ENCODE data around the gene IGDCC3.
"Not testable (repeated sequence)": the region's sequence is repeated elsewhere in the genome, so short reads cannot be mapped to it uniquely, and the experiment has no call there.

The IGDCC3 gene

DNA sequence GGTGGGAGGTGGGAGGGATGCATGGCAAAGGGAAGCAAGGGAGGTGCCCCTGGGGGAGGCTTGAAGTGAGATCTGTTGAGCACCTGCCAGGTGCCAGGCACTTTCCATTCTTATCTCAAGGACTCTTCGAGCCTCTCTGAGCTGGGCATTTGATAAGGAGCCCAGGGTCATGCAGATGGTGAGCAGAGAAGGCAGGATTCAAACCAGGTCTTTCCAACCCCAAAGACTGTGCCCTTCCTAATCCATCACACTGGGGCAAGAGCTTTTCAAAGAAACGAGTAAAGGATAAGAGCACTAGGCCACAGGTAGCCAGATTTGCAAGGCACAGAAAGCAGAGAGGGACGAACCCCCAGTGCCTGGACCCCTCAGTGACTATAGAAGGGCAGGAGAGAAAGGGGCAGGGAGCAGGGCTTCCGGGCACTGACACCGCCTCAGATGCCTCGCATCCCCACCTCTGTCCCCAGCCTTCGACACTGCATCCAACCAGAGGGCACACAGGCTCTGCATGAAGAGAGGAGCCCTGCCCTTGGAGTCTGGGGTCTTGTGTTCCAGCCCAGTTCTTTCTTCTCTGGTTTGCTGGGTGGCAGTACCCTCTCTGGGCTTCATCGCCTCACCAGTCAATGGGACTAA is 23.9 kb upstream of the IGDCC3 start:
- no peaks in the 10 kb centered on the region for H3K4me1 ChIP-seq (ENCODE audit: control insufficient read depth, insufficient read depth, low read length)
- no peaks in the 10 kb centered on the region for H3K36me3 ChIP-seq (ENCODE audit: control insufficient read depth, insufficient read depth, low read length)
- no peak overlapping the region for H3K4me3 ChIP-seq (ENCODE audit: low read length)
- H3K9me3 ChIP-seq (ENCODE audit: control insufficient read depth, low read length): no peaks in the 10 kb centered on the region
- no peak overlapping the region for H3K9ac ChIP-seq (ENCODE audit: low read length)
- H3K27me3 ChIP-seq (ENCODE audit: control insufficient read depth, insufficient read depth, low read length): peaks cover 13% of the 10 kb centered on the region

DNA sequence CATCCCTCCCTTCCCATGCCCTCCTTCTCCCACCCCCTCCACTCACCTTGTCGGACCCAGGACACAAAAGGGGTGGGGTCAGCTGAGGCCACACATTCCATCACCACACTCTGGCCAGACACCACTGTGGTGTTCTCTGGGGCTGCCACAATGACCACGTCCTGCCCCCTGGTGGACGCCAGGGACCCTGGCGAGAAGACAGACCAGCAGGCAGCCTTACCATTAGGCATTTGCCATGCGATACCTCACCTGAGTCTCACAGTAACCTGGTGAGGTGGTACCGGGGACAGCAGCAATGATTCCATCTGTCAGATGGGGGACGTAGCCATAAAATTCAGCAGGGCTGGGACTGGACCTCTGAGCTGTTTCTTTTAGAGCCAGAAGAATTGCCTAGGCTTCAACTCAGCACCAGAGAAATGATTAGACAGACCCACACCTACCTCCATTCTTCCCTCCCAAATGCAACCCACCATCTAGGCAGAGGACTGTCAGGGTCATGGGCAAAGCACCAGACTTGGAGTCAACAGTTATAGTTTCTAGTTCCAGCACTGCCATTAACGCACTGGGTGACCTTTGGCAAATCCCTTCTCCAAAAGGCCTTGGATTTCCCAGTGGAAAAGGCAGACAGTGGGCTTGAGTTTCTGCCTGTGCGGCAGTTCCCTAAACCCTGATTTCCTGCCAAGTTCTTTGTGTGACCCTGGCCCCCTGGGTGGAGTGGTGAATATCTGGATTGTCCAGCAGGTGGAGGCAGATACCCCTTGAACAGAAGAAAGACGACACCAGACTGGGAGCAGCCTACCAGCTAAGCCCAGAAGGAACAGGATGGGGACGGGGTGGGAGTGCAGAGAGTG is 23.2 kb upstream of the IGDCC3 start:
- no peaks in the 10 kb centered on the region for H3K4me1 ChIP-seq (ENCODE audit: control insufficient read depth, insufficient read depth, low read length)
- no peak overlapping the region for H3K9ac ChIP-seq (ENCODE audit: low read length)
- peaks cover 19% of the 10 kb centered on the region for H3K27me3 ChIP-seq (ENCODE audit: control insufficient read depth, insufficient read depth, low read length)
- no peaks in the 10 kb centered on the region for H3K9me3 ChIP-seq (ENCODE audit: control insufficient read depth, low read length)
- no peak overlapping the region for H3K4me3 ChIP-seq (ENCODE audit: low read length)
- no peaks in the 10 kb centered on the region for H3K36me3 ChIP-seq (ENCODE audit: control insufficient read depth, insufficient read depth, low read length)

DNA sequence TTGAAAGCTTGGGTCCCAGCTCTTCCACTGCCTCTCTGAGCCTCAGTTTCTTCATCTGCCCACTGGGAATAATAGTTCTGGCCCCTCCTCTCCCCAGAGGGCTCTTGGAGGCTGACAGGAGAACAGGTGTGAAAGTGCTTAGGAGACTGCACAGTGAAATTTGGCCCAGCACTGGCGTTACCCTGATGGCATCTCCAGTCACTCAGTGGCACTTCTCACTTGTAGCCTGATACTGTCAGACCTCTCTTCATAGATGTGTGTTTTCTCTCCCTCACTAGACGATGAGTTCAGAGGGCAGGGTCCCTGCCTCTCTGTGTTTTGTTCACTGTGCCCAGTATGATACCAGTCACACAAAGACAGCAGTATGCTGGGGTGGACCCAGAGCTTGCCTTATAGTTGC is 22.2 kb upstream of the IGDCC3 start:
- Histone ChIP-seq H3K9ac (ENCODE audit: low read length) (no peak overlapping the region), H3K4me3 (ENCODE audit: low read length) (no peak overlapping the region), H3K36me3 (ENCODE audit: control insufficient read depth, insufficient read depth, low read length) (no peaks in the 10 kb centered on the region), H3K9me3 (ENCODE audit: control insufficient read depth, low read length) (no peaks in the 10 kb centered on the region), H3K27me3 (ENCODE audit: control insufficient read depth, insufficient read depth, low read length) (peaks cover 26% of the 10 kb centered on the region), H3K4me1 (ENCODE audit: control insufficient read depth, insufficient read depth, low read length) (no peaks in the 10 kb centered on the region)

DNA sequence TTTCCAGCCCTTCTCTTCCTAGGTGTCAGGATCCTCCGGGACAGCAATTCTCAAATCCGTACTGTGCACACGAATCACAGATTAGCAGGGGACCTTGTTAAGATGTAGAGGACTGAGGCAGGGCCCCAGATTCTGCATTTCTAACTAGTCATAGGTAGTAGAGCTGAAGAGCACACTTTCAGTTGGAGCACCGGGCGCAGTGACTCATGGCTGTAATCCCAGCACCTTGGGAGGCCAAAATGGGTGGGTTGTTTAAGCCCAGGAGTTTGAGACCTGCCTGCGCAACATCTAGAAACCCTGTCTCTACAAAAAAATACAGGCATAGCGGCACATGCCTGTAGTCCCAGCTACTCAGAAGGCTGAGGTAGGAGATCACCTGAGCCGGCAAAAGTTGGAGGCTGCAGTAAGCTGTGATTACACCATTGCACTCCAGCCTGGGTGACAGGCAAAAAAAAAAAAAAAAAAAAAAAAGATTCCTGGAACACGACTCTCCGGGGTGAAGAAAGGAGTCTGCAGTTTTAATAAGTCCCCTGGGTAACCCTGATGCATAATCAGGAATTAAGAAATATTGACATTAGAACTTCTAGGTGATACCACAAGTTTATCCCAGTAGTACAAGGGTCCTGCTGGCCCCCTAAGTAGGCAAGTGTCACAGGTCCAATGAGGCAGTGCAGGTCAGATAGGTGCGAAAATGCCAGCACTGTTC is 21.4 kb upstream of the IGDCC3 start:
- Histone ChIP-seq H3K9me3 (ENCODE audit: control insufficient read depth, low read length) (no peaks in the 10 kb centered on the region), H3K9ac (ENCODE audit: low read length) (no peak overlapping the region), H3K36me3 (ENCODE audit: control insufficient read depth, insufficient read depth, low read length) (no peaks in the 10 kb centered on the region), H3K27me3 (ENCODE audit: control insufficient read depth, insufficient read depth, low read length) (peaks cover 35% of the 10 kb centered on the region), H3K4me3 (ENCODE audit: low read length) (no peak overlapping the region), H3K4me1 (ENCODE audit: control insufficient read depth, insufficient read depth, low read length) (no peaks in the 10 kb centered on the region)

DNA sequence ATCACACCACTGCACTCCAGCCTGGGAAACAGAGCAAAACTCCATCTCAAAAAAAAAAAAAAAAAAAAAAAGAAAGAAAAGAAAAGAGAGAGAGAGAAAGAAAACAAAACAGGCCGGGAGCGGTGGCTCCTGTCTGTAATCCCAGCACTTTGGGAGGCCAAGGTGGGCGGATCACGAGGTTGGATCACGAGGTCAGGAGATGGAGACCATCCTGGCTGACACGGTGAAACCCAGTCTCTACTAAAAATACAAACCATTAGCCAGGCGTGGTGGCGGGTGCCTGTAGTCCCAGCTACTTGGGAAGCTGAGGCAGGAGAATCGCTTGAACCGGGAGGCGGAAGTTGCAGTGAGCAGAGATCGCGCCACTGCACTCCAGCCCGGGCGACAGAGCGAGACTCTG is 20.7 kb upstream of the IGDCC3 start:
- H3K27me3 ChIP-seq (ENCODE audit: control insufficient read depth, insufficient read depth, low read length): peaks cover 37% of the 10 kb centered on the region
- not testable (repeated sequence) for H3K9ac ChIP-seq (ENCODE audit: low read length); H3K4me3 ChIP-seq (ENCODE audit: low read length); H3K9me3 ChIP-seq (ENCODE audit: control insufficient read depth, low read length); H3K36me3 ChIP-seq (ENCODE audit: control insufficient read depth, insufficient read depth, low read length); H3K4me1 ChIP-seq (ENCODE audit: control insufficient read depth, insufficient read depth, low read length)

DNA sequence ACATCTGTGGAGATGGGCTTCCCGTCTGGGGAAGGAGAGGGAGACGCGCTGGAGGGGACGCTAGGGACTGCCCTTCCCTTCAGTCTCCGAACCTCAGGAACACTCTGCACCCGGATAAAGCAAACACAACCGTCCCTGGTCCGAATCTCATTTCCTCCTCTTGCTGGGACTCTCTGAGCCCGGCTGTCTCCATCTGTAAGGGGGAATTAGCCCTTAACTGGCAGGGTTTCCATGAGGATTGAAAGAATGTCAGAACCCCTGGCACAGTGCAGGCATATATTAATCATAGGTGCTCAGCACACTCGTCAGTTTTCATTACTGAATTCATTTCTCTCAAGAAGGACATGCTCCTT is 19.1 kb upstream of the IGDCC3 start:
- Histone ChIP-seq H3K9me3 (ENCODE audit: control insufficient read depth, low read length) (no peaks in the 10 kb centered on the region), H3K36me3 (ENCODE audit: control insufficient read depth, insufficient read depth, low read length) (no peaks in the 10 kb centered on the region), H3K4me1 (ENCODE audit: control insufficient read depth, insufficient read depth, low read length) (no peaks in the 10 kb centered on the region), H3K4me3 (ENCODE audit: low read length) (no peak overlapping the region), H3K27me3 (ENCODE audit: control insufficient read depth, insufficient read depth, low read length) (peaks cover 48% of the 10 kb centered on the region), H3K9ac (ENCODE audit: low read length) (no peak overlapping the region)

DNA sequence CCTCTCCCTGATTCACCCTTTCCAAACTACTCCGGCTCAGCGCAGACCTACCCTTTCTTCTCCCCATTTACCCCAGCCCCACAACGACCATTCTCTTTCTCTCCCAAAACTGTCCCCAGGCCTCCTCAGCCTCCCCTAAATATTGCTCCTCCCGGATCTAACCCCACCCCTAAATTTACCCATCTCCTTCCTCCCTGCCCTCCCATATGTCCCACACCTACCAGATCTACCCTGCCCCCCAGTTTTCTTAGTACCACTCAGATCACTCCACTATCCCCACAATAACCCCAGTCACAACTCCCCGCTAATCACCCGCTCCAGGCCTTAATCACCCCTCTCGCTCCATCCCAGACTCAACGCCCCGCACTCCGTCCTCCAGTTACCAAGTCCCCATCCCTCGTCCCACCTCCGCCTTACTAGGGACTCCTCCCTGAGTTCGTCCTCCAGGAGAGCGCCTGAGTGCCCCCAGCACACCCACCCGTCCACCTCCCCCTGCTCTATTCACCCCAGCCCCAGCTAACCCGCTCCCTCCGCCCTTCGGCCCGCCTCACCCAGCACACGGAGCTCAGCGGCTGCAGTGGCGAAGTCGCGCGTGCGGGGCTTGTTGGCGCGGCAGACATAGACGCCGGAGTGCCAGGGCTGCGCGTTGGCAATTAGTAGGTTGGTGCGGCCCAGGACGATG is 18.6 kb upstream of the IGDCC3 start:
- Histone ChIP-seq H3K9me3 (ENCODE audit: control insufficient read depth, low read length) (no peaks in the 10 kb centered on the region), H3K4me1 (ENCODE audit: control insufficient read depth, insufficient read depth, low read length) (no peaks in the 10 kb centered on the region), H3K9ac (ENCODE audit: low read length) (no peak overlapping the region), H3K4me3 (ENCODE audit: low read length) (no peak overlapping the region), H3K36me3 (ENCODE audit: control insufficient read depth, insufficient read depth, low read length) (no peaks in the 10 kb centered on the region), H3K27me3 (ENCODE audit: control insufficient read depth, insufficient read depth, low read length) (peaks cover 53% of the 10 kb centered on the region)

DNA sequence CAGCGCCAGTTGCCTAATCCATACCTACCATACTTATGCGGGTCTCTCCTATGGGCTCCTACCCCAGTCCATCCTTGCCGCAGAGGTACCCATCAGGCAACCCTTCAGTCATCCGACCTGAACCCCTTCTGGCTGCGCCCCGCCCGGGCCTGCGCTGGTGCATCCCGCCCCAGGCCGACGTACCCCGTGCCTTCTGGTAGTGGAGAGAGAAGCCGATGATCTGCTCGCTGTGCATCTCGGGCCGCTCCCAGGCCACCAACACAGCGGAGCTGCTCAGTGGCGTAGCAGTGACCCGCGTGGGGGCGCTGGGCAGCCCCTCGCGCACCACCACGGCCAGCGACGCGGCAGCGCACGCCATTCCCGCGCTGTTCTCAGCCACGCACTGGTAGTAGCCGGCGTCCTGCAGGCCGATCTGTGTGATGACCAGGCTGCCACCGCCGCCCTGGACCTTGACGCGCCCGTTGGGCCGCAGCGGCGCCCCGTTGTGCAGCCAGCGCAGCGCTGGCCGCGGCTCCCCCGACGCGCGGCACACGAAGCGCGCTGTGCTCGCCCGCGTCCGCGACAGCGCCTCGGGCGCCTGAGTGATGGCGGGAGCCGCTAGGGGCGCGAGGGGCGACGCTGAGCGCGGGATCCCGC is 17.9 kb upstream of the IGDCC3 start:
- no peak overlapping the region for H3K9ac ChIP-seq (ENCODE audit: low read length)
- H3K36me3 ChIP-seq (ENCODE audit: control insufficient read depth, insufficient read depth, low read length): no peaks in the 10 kb centered on the region
- no peaks in the 10 kb centered on the region for H3K9me3 ChIP-seq (ENCODE audit: control insufficient read depth, low read length)
- no peaks in the 10 kb centered on the region for H3K4me1 ChIP-seq (ENCODE audit: control insufficient read depth, insufficient read depth, low read length)
- no peak overlapping the region for H3K4me3 ChIP-seq (ENCODE audit: low read length)
- peaks cover 60% of the 10 kb centered on the region for H3K27me3 ChIP-seq (ENCODE audit: control insufficient read depth, insufficient read depth, low read length)

DNA sequence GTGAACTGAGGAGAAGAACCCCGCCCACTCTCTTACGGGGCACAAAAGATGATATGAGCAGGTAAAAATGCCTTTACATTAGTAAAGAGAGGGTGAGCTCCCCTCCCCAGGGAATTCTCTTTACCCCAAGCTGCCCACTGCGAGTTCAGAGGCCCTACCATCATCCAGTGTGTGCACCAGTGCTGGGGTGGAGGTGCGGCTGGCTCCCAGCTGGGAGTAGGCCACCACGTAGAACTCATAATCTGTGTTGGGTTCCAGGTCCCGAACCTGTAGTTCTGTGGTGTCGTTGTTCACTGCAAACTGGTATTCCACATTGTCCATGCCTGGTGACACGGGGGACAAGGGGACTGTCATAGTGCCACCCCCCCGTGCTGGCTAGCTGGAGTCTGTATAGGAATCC is 17.1 kb upstream of the IGDCC3 start:
- Histone ChIP-seq H3K4me1 (ENCODE audit: control insufficient read depth, insufficient read depth, low read length) (no peaks in the 10 kb centered on the region), H3K27me3 (ENCODE audit: control insufficient read depth, insufficient read depth, low read length) (peaks cover 56% of the 10 kb centered on the region), H3K9ac (ENCODE audit: low read length) (no peak overlapping the region), H3K4me3 (ENCODE audit: low read length) (no peak overlapping the region), H3K9me3 (ENCODE audit: control insufficient read depth, low read length) (no peaks in the 10 kb centered on the region), H3K36me3 (ENCODE audit: control insufficient read depth, insufficient read depth, low read length) (no peaks in the 10 kb centered on the region)

DNA sequence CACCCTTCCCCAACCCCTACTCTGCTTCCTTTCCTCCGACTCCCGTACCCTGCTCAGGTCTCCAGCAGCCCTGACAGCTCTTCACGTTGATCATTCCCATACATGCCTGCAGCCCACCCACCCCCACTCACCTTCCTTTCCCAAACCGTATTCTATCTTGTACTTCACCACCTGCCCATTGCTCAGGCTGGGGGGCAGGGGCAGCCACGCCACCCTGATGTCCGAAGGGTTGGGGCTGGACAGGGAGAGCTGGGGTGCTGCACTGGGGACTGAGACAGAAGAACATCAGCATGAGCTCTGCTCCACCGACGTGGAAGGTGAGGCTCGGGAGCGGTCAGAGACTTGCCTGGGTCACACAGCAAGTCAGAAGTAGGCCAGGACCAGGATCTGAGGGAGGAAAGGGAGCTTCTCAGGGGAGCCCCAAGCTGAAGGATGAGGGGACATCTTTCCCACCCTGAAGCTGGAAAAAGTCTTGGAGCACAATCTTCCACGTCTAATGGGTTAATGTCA is 16.5 kb upstream of the IGDCC3 start:
- Histone ChIP-seq H3K36me3 (ENCODE audit: control insufficient read depth, insufficient read depth, low read length) (no peaks in the 10 kb centered on the region), H3K27me3 (ENCODE audit: control insufficient read depth, insufficient read depth, low read length) (peaks cover 54% of the 10 kb centered on the region), H3K9ac (ENCODE audit: low read length) (no peak overlapping the region), H3K4me3 (ENCODE audit: low read length) (no peak overlapping the region), H3K4me1 (ENCODE audit: control insufficient read depth, insufficient read depth, low read length) (no peaks in the 10 kb centered on the region), H3K9me3 (ENCODE audit: control insufficient read depth, low read length) (no peaks in the 10 kb centered on the region)

DNA sequence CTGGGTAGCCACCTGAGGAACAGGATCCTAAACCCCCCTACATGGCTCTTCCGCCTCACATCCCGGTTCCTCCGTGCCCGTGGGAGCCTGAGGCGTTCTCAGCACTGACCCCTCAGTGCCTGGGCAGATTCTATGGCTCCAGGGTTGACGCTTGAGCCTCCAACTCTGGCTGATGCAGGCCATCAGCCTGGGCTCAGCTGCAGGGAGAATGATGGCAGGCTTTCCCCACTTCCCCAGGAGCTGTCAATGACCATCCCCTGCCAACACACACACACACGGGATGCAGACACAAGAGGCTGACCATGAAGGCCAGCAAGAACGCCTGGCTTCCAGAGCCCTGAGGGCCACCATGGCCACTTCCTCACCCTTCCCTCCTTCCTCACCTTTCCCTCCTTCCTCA is 15.8 kb upstream of the IGDCC3 start:
- Histone ChIP-seq H3K9ac (ENCODE audit: low read length) (no peak overlapping the region), H3K4me1 (ENCODE audit: control insufficient read depth, insufficient read depth, low read length) (no peaks in the 10 kb centered on the region), H3K27me3 (ENCODE audit: control insufficient read depth, insufficient read depth, low read length) (peaks cover 55% of the 10 kb centered on the region), H3K4me3 (ENCODE audit: low read length) (no peak overlapping the region), H3K36me3 (ENCODE audit: control insufficient read depth, insufficient read depth, low read length) (no peaks in the 10 kb centered on the region), H3K9me3 (ENCODE audit: control insufficient read depth, low read length) (no peaks in the 10 kb centered on the region)
